OCI-LY1 (cell line): ENCODE data around the gene ITGA1.

Experiments used
- CTCF ChIP-seq: fragments of 200-600 bp; sonication (generic), shearing (Covaris generic); IDR thresholded peaks from 2 replicates; pipeline ENCODE4 v1.5.1; 2017; ENCODE audit warnings: mild to moderate bottlenecking, antibody characterized with exemption, low read length, moderate library complexity, mixed read lengths
- EZH2 ChIP-seq: fragments of 200-600 bp; sonication (generic), shearing (Covaris generic); IDR thresholded peaks from 2 replicates; pipeline ENCODE4 v1.8.0; 2017; ENCODE audit warnings: borderline replicate concordance, mixed run types, mild to moderate bottlenecking, antibody characterized with exemption, low read length, moderate library complexity, mixed read lengths

- no peak for TF ChIP-seq CTCF
- TF ChIP-seq EZH2 = no peak
Measured at GRCh38 chr5:52990528-52990925, 202.8 kb downstream of the ITGA1 start.
